Endothelial cell of umbilical vein (primary cell): ENCODE results near the gene TRDMT1. TPM values are rescaled to one million over a fixed set of nuclear protein-coding genes. Genes with fewer than 3 reads are reported as not detected.
A peak's percentile ranks its signal among the peaks of the same experiment; 100 is the strongest.

Source experiments
- BruUV-seq: library from RNA; stranded (reverse); fragments of 400-500 nt; replicated peaks from 2 replicates; lab custom pipeline; 2021; lab: Mats Ljungman, UMichigan
- CTCF ChIA-PET: fragments of 300-600, 350-600 bp; sonication (Branson Sonifier 250); formaldehyde crosslinking; loops from one replicate; lab custom pipeline; 2021; ENCODE audit warnings: antibody characterized with exemption, inconsistent platforms; lab: Charles Lee
- POLR2A ChIA-PET: fragments of 300-600, 350-600 bp; sonication (Branson Sonifier 250); formaldehyde crosslinking; loops from one replicate; lab custom pipeline; 2021; ENCODE audit warnings: antibody characterized with exemption, inconsistent platforms; lab: Charles Lee
- DNase-seq: peaks from one replicate; pipeline ENCODE4 v3.0.0-alpha.2; 2011; ENCODE audit warnings: low read depth, low spot score
- FAIRE-seq: peaks from 2 replicates; lab custom pipeline; 2011; peaks lifted over from hg19 to GRCh38; lab: Jason Lieb, UNC
- H2AFZ ChIP-seq: 2 replicates; pipeline ENCODE4 v1.6.0; 2012; ENCODE audit warnings: low read depth, low read length, control low read depth, inconsistent platforms
- H3K27ac ChIP-seq: 2 replicates; pipeline ENCODE4 v1.5.1; 2011; ENCODE audit warnings: low read depth, mild to moderate bottlenecking, control low read depth, low read length, moderate library complexity; ENCODE audit not compliant: insufficient read depth
- H3K27me3 ChIP-seq, 2 experiments: 2 replicates each; pipeline versions ENCODE4 v1.6.0 to v1.6.1; 2011; ENCODE audit warnings: low read length in 2 of 2, mixed read lengths in 1 of 2; ENCODE audit not compliant: control insufficient read depth in 2 of 2, insufficient read depth in 2 of 2
- H3K36me3 ChIP-seq, 2 experiments: 2 replicates in 1 of 2; 3 replicates in 1 of 2; pipeline ENCODE4 v1.5.1; 2011; ENCODE audit warnings: low read length in 2 of 2, mild to moderate bottlenecking in 1 of 2, moderate library complexity in 1 of 2; ENCODE audit not compliant: control insufficient read depth in 2 of 2, insufficient read depth in 2 of 2; ENCODE audit errors: extremely low read depth in 1 of 2
- H3K4me1 ChIP-seq: 3 replicates; pipeline ENCODE4 v1.5.1; 2011; ENCODE audit warnings: mild to moderate bottlenecking, low read length; ENCODE audit not compliant: control insufficient read depth, insufficient read depth; ENCODE audit errors: extremely low read depth
- H3K4me2 ChIP-seq: 2 replicates; pipeline ENCODE4 v1.6.1; 2011; ENCODE audit warnings: low read length, control low read depth, mixed read lengths; ENCODE audit not compliant: insufficient read depth
- H3K4me3 ChIP-seq, 3 experiments: fragments of 200-600 bp in 1 of 3; sonication (generic), shearing (Covaris generic) in 1 of 3; replicated peaks in 1 of 3; 2 replicates each; pipeline ENCODE4 v1.5.1; 2011 to 2016; ENCODE audit warnings: control low read depth in 3 of 3, low read length in 3 of 3, mild to moderate bottlenecking in 2 of 3, inconsistent platforms in 1 of 3, low read depth in 1 of 3, moderate library complexity in 1 of 3; ENCODE audit not compliant: insufficient read depth in 1 of 3
- H3K79me2 ChIP-seq: 2 replicates; pipeline ENCODE4 v1.6.0; 2012; ENCODE audit warnings: low read length, inconsistent platforms; ENCODE audit not compliant: control insufficient read depth, insufficient read depth
- H3K9ac ChIP-seq: replicated peaks from 2 replicates; pipeline ENCODE3; 2011; ENCODE audit warnings: low read length, control low read depth; ENCODE audit not compliant: insufficient read depth; ENCODE audit errors: extremely low read depth
- H3K9me1 ChIP-seq: replicated peaks from 3 replicates; pipeline ENCODE4 v1.6.0; 2011; ENCODE audit warnings: mild to moderate bottlenecking, low read length; ENCODE audit not compliant: control insufficient read depth, insufficient read depth; ENCODE audit errors: extremely low read depth
- H3K9me3 ChIP-seq: replicated peaks from 2 replicates; pipeline ENCODE4 v1.5.1; 2012; ENCODE audit warnings: low read length, inconsistent platforms; ENCODE audit not compliant: control insufficient read depth, insufficient read depth
- H4K20me1 ChIP-seq: replicated peaks from 2 replicates; pipeline ENCODE3; 2011; ENCODE audit warnings: mild to moderate bottlenecking, low read length; ENCODE audit not compliant: control insufficient read depth, insufficient read depth; ENCODE audit errors: extremely low read depth
- EZH2 ChIP-seq: IDR thresholded peaks from 2 replicates; pipeline ENCODE4 v1.6.1; 2012; ENCODE audit warnings: borderline replicate concordance, low read depth, mild to moderate bottlenecking, moderate library complexity, low read length, inconsistent platforms; ENCODE audit not compliant: severe bottlenecking
- FOS ChIP-seq: IDR thresholded peaks from 2 replicates; pipeline ENCODE4 v1.6.1; 2011; ENCODE audit warnings: mild to moderate bottlenecking, low read length, moderate library complexity, borderline replicate concordance; ENCODE audit not compliant: insufficient read depth
- GATA2 ChIP-seq: IDR thresholded peaks from 2 replicates; pipeline ENCODE4 v1.7.0; 2011; ENCODE audit warnings: low read depth, mild to moderate bottlenecking, moderate library complexity, mixed read lengths, low read length; ENCODE audit not compliant: insufficient read length, insufficient read depth
- JUN ChIP-seq: IDR thresholded peaks from 2 replicates; pipeline ENCODE4 v1.6.1; 2011; ENCODE audit warnings: borderline replicate concordance, low read depth; ENCODE audit not compliant: insufficient read length, insufficient read depth
- MAX ChIP-seq: IDR thresholded peaks from 2 replicates; pipeline ENCODE4 v1.6.1; 2011; ENCODE audit not compliant: insufficient read depth, insufficient read length
- MYC ChIP-seq: IDR thresholded peaks from one replicate; pipeline ENCODE4 v1.6.1; 2011; ENCODE audit warnings: mild to moderate bottlenecking, low read depth, low read length
- POLR2A ChIP-seq: IDR thresholded peaks from 2 replicates; pipeline ENCODE4 v1.6.1; 2012; ENCODE audit warnings: low read depth, mild to moderate bottlenecking, control low read depth, low read length
- POLR2AphosphoS5 ChIP-seq: IDR thresholded peaks from 2 replicates; pipeline ENCODE4 v1.6.1; 2012; ENCODE audit warnings: low read depth, mild to moderate bottlenecking, control low read depth, low read length, moderate library complexity; ENCODE audit not compliant: insufficient read depth
- dilution Hi-C: fragments of 300-500 bp; cut with MboI; formaldehyde crosslinking; loops from one replicate; pipeline ENCODE4 v1.15.0; 2019; ENCODE audit warnings: low sequenced_read_pairs; ENCODE audit not compliant: extremely low pct_ligation_motif_present
- intact Hi-C: fragments of 100-400 bp; cut with micrococcal nuclease; formaldehyde crosslinking; loops from one replicate; pipeline ENCODE4 v1.10.0; 2022
- polyA plus RNA-seq, 4 experiments: library from polyadenylated mRNA; depleted of rRNA in 3 of 4; stranded (reverse) in 3 of 4; unstranded in 1 of 4; fragments of >200 nt; gene quantifications; 2 replicates each; pipeline versions ENCODE4 v1.2.1 to v1.2.3, GENCODE V29; 2011 to 2012; ENCODE audit warnings: missing spikeins in 1 of 4
- total RNA-seq: library from RNA; stranded (reverse); gene quantifications from 2 replicates; pipeline ENCODE4 v1.2.3, GENCODE V29; 2021
- TF ChIP-seq, protein P1 (sequence below), 2 donors: IDR thresholded peaks; 1 replicate in 1 of 2; 2 replicates in 1 of 2; pipeline ENCODE4 v1.5.1; 2011; ENCODE audit warnings: low read length in 2 of 2, mild to moderate bottlenecking in 2 of 2, moderate library complexity in 2 of 2, control low read depth in 1 of 2, inconsistent platforms in 1 of 2, low read depth in 1 of 2; ENCODE audit not compliant: insufficient read depth in 1 of 2; ENCODE audit errors: extremely low read depth in 1 of 2

The TRDMT1 gene
- total and polyA plus RNA-seq, 2 donors (not counting 3 experiments of a cell fraction or from before 2014, with no cell fraction given): 10.0 to 12.3 TPM

DNA sequence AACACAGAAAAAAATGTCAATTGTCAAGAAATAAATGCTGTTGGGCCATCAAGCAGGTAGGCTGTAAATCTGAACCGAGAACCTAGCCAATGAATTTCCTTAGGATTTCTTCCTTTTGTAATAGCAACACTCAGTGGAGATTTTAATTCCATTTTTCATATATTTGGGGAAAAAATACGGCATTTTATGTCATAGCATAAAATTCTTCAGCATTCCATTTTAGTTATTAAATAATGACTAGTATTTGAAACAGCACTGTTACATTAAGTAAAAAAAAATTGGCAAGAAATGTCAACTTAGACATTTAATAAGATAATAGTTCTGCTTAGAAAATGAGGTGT, 14.3 kb upstream of the TRDMT1 start:
- no peaks in the 10 kb centered on the region for H3K27me3 ChIP-seq
- H3K9me3 ChIP-seq: no peaks in the 10 kb centered on the region
- no peak for FAIRE-seq
- H3K36me3 ChIP-seq: no peaks in the 10 kb centered on the region
- no peak overlapping the region for H3K4me3 ChIP-seq
- no peaks in the 10 kb centered on the region for H4K20me1 ChIP-seq
- peak overlapping the region; percentile 89 for H3K27ac ChIP-seq
- POLR2A ChIA-PET: interaction anchor here (1.0 to 2.5 kb wide), 5 partner anchors 9 to 153 kb away, joined by 3 to 21 read pairs (median 4); partner anchors contain the start of gene VIM
- peaks cover 33% of the 10 kb centered on the region for H3K4me1 ChIP-seq
- H2AFZ ChIP-seq: no peak overlapping the region
- peak overlapping the region; percentile 59 for H3K4me2 ChIP-seq
- H3K79me2 ChIP-seq: no peaks in the 10 kb centered on the region
- intact Hi-C loops (loop anchor here (1.0 kb wide), 10 partner anchors 13 to 324 kb away; partner anchors contain the start of genes TRDMT1 and VIM), dilution Hi-C loops (no loop called here)
- BruUV-seq: TSS peak; percentile 80
- TF ChIP-seq JUN (no peak), EZH2 (no peak), FOS (no peak), MAX (no peak), GATA2 (no peak), POLR2AphosphoS5 (no peak), MYC (no peak), POLR2A (no peak)
- TF ChIP-seq, protein P1, sequence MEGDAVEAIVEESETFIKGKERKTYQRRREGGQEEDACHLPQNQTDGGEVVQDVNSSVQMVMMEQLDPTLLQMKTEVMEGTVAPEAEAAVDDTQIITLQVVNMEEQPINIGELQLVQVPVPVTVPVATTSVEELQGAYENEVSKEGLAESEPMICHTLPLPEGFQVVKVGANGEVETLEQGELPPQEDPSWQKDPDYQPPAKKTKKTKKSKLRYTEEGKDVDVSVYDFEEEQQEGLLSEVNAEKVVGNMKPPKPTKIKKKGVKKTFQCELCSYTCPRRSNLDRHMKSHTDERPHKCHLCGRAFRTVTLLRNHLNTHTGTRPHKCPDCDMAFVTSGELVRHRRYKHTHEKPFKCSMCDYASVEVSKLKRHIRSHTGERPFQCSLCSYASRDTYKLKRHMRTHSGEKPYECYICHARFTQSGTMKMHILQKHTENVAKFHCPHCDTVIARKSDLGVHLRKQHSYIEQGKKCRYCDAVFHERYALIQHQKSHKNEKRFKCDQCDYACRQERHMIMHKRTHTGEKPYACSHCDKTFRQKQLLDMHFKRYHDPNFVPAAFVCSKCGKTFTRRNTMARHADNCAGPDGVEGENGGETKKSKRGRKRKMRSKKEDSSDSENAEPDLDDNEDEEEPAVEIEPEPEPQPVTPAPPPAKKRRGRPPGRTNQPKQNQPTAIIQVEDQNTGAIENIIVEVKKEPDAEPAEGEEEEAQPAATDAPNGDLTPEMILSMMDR (IDR thresholded peaks at IDR 0.05; ENCODE audit: extremely low read depth in 1 of 2, insufficient read depth in 1 of 2, low read depth in 1 of 2, low read length in 2 of 2): no peak
- no peak for DNase-seq
- CTCF ChIA-PET: interaction anchor here (1.2 to 2.9 kb wide), 6 partner anchors 14 to 363 kb away, joined by 3 to 35 read pairs (median 6); partner anchors contain the start of genes TRDMT1 and VIM
- no peaks in the 10 kb centered on the region for H3K9me1 ChIP-seq
- H3K9ac ChIP-seq: peak overlapping the region; percentile 74
